Measurements from ENCODE around the gene ARL5C.

Gene ARL5C

DNA sequence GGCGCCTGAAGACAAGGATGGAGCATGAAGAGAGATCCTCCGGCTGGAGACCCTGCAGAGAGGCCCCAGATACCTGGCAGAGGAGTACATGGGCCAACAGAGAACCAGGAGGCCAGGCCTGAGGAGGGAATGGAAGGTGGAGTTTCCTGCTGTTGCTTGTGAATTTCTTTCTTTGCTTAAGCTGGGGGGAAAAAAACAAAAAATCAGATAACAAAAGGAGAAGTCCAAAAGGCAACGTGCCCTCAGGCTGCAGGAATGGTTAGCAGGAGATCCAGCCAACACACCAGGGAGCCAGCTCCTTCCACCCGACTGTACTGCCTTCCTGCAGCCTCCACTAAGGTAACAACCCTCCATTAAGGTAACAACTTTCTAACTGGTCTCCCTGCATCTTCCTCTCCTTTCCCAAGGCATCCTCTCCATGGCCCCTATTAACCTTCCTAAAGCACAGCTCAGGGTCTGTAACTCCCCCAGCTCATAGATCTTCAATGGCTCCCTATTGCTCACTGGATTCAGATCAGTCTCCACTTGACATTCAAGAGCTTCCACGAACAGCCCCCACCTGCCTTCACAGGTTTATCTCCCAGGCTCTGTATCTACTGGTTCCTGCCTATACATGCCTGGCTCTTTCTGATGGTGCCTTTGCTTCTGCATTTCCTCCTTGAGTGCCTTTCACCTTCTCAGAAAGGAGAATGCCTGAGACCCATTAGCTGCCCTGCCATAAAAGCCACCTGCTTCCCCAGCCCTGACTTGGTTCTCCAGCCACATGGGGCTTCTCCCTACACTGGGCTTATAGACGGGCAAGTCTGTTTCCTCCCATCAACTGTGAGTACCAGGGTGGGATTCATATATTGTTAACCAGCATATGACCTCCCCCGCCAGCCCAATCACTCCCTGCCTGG is 725 bp upstream of the ARL5C start:
- DNase-seq: peak; percentile 42

DNA sequence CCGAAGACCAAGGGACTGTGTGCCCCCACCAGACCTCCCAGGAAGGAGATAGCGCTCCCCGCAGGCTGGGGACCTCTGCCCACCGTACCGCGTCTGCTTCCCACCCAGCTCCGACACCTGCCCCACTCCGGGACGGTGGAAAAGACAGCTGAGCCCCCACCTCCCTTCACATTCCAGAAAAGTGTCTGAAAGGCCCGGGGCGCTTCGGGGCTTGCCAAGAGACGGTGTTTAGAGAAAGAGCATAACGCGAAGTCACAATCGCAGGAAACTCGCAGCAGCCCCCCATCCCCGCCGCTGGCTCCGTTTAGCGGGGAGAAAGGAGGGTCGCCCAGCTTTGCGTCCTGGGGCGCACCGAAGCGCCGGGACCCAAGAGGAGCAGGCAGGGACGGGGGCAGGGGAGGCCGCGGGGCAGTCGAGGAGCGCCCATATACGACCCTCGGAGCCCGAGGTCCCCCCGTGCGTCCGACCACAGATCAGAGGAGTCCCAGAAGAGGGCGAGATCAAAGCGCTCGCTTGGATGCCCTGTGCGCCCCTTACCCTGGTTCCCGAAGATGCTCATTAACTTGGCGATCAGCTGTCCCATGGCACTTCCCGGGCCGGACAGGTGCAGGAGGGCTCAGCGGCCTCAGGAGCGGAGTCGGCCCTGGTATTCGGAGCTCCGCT is 652 bp downstream of the ARL5C start:
- no peak for DNase-seq

GRCh38 chr17:39164675-39165143 is 1.3 kb downstream of the ARL5C start:
- DNase-seq: peak; percentile 78

- no peak for DNase-seq
Observed at GRCh38 chr17:39161962-39162361, 4.0 kb downstream of the ARL5C start.

- no peak for DNase-seq
Observed at GRCh38 chr17:39158623-39159022, 7.3 kb downstream of the ARL5C start.

- no peak for DNase-seq
Observed at GRCh38 chr17:39156491-39156890, 9.5 kb downstream of the ARL5C start.

DNA sequence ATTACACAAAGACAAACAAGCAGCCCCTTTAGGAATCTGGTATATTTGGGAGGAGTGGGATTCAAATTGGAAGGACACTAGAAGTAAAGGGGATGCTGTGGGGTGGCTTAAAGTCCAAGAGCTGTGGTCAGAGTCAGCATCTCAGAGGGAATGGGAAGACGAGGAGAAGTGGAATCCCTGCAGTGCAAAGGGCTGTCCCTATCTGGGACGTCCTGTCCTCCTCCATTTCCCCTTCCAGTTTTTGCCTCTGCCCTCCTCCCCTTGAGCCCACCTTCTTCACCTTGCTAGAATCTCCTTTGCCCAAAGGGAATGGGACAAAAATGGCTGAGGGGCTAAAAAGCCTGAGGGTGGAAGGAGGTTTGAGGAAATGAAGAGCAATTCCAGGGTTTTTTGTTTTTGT is 10.3 kb downstream of the ARL5C start:
- no peak for DNase-seq

DNA sequence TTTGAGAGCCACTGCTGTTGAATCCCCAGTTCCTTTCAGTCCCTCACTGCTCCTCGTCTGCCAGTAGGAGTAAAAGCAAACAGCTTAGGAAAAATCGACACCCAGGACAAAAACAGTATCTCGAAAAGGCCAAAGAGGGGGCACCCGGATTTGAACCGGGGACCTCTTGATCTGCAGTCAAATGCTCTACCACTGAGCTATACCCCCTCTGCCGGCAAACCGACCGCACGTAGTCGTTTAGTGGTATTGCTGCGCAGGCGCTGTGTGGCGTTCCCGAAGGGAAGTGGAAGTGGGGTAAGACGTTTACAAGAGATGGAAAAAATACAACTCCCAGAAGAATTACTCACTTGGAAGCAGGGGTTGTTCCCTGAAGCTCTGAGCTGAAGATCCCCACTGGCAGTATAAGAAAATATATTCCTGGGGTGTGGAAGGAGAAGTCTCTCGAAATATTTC is 12.3 kb downstream of the ARL5C start:
- DNase-seq: peak; percentile 86

GRCh38 chr17:39151943-39152818 is 13.8 kb downstream of the ARL5C start:
- no peak for DNase-seq

DNA sequence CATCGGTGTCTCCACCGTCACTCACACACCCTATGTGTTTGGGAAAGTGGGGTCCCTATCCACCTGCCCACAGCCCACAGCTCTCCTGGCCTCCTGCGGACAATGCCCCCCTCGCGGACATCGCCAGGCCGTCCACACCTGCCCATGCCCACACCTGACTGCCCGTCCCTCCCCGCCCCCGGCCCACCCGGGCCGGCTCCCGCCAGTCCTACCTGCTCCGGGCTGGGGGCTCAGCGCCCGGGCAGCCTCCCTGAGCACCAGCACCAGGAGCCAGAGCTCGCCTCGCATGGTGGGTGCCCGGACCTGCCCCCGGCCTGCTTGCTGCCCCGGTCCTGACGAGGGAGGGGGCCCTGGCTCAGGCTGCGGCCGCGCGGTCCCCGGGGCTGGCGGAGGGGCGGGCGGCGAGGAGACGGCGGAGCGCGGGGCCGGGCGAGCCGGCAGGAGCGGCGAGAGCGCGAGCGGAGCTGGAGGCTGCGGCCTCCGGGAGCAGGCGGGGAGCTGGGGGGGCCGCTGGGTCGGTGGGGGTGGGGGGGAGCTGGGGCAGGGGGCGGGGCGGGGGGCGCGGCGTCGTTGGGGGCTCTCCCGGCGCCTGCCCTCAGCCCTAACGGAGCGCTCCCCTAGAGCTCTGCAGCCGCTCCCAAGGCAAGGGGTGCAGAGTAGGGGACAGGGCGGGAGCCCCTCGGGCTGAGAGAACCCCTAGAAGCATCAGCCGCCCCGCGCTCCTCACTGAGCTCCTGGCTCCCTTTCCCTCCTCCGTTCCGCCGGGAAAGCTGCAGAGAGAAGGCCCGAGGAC is 14.6 kb downstream of the ARL5C start, which contains the start of gene PLXDC1:
Gene PLXDC1, minus strand, starts transcription at position 488 of the 793 bp plus-strand sequence. Its CDS starts 200 bp downstream, at position 288.
- DNase-seq: no peak

- DNase-seq: no peak
Observed at GRCh38 chr17:39150795-39151149, 15.2 kb downstream of the ARL5C start.

DNA sequence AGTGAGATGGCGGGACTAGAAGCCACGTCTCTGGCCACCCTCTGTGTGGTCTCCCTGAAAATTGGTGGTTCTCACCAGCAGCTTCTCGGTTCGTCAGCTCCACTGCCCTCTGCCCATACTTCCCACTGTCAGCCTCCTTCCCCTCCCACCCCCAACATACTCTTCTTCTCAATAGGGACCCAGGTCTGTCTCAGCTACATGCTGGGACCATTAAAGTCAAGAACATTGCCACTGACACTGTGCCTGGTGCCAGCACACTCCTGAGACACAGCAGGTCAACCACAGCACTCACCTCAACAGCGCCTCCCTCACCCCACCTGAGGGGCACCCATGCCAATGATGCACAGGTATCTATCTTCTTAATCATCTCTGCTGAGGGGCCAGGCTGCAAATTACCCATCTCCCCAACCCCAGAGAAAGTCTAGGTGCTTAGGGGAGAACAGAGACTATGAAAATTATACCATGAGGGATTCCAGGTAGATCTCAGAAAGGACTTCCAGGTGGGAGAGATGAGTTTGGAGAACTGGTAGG is 15.8 kb downstream of the ARL5C start:
- no peak for DNase-seq

- no peak for DNase-seq
Observed at GRCh38 chr17:39147221-39148185, 18.5 kb downstream of the ARL5C start.

GRCh38 chr17:39146273-39146672 is 19.7 kb downstream of the ARL5C start:
- DNase-seq: no peak

GRCh38 chr17:39145143-39145542 is 20.8 kb downstream of the ARL5C start:
- no peak for DNase-seq

DNA sequence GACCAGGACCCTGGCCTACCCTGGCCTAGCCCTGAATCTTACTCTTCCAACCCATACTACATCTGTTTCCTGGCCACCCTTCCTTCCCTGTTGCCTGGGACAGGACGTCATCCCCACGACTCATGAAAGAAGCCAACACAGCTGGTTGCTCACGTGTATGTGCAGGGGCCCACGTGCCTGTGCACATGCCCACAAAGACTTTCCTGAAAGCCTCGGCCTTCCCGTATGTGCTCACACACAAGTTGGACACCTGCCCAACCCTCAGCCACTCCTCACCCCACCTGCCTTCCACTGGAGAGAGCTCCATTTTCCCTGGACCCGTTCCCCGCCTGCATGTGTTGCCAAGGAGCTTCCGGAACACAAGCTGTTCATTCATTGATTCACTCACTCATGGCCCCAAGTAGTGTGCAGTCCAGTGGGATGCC is 21.5 kb downstream of the ARL5C start:
- DNase-seq: peak; percentile 9

- DNase-seq: no peak
Observed at GRCh38 chr17:39143552-39144093, 22.3 kb downstream of the ARL5C start.

GRCh38 chr17:39141915-39142664 is 23.9 kb downstream of the ARL5C start:
- no peak for DNase-seq

DNA sequence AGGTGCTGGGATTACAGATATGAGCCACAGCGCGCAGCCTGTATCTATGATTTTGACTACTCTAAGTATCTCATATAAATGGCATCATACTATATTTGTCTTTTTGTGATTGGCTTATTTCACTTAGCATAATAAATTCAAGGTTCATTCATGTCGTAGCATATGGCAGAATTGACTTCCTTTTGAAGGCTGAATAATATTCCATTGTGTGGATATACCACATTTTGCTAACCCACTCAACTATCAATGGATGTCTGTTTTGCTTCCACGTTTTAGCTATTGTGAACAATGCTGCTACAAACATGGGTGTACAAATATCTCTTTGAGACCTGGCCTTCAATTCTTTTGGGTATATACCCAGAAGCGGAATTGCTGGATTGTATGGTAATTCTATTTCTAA is 24.7 kb downstream of the ARL5C start:
- DNase-seq: no peak

DNA sequence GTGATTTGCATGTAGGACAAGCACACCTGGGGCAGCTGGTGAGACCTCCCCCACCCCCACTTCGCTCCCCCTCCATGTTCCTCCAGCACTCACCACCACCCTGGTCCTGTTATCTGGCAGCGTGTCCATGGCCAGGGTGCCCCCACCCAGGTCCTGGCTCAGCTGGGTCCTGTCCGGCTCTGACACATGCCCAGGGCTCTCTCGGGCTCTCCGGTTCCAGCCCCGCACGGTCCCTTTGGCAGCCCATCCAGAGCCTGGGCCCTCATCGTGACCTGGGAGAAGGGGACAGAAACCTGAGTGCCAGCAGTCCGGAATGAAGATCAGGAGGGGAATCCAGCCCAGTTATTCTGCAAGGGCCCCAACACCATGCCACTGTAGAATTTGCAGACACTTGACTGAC is 26.4 kb downstream of the ARL5C start:
- DNase-seq: no peak

Data from MV-4-11 (cell line).